Body of pancreas (tissue), 4 donors: Measurements from ENCODE around the gene KLC3.

ENCODE experiments used
- POLR2A ChIP-seq, 3 donors: fragments of 450-650 bp; IDR thresholded peaks; one replicate each; pipeline ENCODE4 v1.6.1; 2016; ENCODE audit warnings: antibody characterized with exemption in 3 of 3, mild to moderate bottlenecking in 2 of 3
- TF ChIP-seq, protein P1 (sequence below), 7 experiments: fragments of 450-650 bp in 4 of 7; fragments of 200-600 bp in 3 of 7; sonication (generic) in 3 of 7; IDR thresholded peaks; one replicate each; pipeline ENCODE4 v1.5.1; 2016 to 2019; ENCODE audit warnings: antibody characterized with exemption in 7 of 7

DNA sequence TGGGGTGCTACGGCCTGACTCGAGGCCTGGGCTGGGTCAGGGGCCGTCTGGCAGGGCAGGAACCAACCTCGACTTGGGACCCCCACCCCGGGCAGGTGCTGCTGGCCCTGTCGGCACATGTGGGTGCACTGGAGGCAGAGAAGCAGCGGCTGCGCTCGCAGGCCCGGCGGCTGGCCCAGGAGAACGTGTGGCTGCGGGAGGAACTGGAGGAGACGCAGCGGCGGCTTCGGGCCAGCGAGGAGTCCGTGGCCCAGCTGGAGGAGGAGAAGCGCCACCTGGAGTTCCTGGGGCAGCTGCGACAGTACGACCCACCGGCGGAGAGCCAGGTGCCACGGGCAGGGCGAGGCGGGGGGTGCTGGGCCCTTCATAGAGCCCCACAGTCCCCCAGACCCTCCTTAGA lies 5.9 kb downstream of the KLC3 start:
- TF ChIP-seq, protein P1, sequence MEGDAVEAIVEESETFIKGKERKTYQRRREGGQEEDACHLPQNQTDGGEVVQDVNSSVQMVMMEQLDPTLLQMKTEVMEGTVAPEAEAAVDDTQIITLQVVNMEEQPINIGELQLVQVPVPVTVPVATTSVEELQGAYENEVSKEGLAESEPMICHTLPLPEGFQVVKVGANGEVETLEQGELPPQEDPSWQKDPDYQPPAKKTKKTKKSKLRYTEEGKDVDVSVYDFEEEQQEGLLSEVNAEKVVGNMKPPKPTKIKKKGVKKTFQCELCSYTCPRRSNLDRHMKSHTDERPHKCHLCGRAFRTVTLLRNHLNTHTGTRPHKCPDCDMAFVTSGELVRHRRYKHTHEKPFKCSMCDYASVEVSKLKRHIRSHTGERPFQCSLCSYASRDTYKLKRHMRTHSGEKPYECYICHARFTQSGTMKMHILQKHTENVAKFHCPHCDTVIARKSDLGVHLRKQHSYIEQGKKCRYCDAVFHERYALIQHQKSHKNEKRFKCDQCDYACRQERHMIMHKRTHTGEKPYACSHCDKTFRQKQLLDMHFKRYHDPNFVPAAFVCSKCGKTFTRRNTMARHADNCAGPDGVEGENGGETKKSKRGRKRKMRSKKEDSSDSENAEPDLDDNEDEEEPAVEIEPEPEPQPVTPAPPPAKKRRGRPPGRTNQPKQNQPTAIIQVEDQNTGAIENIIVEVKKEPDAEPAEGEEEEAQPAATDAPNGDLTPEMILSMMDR (IDR thresholded peaks at IDR 0.05) = no peak
- TF ChIP-seq POLR2A (IDR thresholded peaks at IDR 0.05) = no peak
